HG02970 (cell line): ENCODE results near the gene GPI.
"Not testable (repeated sequence)": the region's sequence is repeated elsewhere in the genome, so short reads cannot be mapped to it uniquely, and the experiment has no call there.

Experiments
- ATAC-seq: cut with Tn5 transposase; IDR thresholded peaks from one replicate; pipeline ENCODE4 v1.9.1; 2021; ENCODE audit warnings: mild to moderate bottlenecking, moderate library complexity, moderate number of reproducible peaks; ENCODE audit not compliant: unreplicated experiment, low FRiP score

The GPI gene

GRCh38 chr19:34366738-34367623 lies 2.0 kb downstream of the GPI start:
- ATAC-seq = no peak

- no peak for ATAC-seq
Measured at GRCh38 chr19:34367624-34367957, 2.6 kb downstream of the GPI start.

DNA sequence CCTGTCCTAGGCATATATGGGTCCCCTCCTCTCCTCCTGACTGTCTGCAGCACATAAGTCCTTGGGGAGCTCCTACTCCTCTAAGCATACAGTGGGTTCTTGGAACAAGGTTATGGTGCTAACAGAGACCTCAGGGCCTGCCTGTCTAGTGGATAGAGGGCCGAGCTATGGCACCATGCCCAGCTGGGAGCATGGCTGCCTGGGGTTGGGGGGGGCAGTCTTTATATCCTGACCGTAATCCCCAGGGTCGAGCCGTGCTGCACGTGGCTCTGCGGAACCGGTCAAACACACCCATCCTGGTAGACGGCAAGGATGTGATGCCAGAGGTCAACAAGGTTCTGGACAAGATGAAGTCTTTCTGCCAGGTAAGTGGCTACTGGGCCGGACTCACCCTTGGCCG lies 3.3 kb downstream of the GPI start:
- no peak for ATAC-seq

DNA sequence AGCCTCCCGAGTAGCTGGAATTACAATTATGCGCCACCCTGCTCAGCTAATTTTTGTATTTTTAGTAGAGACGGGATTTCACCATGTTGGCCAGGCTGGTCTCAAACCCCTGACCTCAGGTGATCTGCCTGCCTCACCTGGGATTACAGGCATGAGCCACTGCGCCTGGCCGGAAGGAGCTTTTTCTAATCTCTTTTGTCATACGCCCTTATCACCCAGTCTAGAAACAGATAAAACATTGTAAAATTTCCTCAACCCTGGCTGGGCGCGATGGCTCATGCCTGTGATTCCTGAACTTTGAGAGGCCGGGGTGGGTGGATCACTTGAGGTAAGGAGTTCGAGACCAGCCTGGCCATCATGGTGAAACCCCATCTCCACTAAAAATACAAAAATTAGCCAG lies 4.2 kb downstream of the GPI start:
- ATAC-seq = not testable (repeated sequence)

DNA sequence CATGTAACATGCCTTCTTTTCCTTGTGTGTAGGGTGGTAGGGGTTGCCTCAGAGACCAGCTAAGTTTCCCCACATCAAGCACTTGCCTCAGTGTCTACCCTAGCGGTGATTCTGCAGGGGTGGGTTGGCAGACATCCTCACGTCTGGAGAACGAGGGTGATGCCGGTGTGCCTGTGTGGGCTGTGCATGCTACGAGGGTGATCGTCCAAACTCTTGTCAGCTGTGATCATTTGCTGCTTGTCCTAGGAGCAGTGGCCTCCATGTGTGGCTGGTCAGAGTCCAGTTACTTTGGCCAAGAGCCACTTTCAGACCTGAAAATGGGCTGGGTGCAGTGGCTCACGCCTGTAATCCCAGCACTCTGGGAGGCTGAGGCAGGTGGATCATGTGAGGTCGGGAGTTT lies 5.1 kb downstream of the GPI start:
- no peak for ATAC-seq

GRCh38 chr19:34370983-34371382 lies 6.0 kb downstream of the GPI start:
- ATAC-seq = no peak

DNA sequence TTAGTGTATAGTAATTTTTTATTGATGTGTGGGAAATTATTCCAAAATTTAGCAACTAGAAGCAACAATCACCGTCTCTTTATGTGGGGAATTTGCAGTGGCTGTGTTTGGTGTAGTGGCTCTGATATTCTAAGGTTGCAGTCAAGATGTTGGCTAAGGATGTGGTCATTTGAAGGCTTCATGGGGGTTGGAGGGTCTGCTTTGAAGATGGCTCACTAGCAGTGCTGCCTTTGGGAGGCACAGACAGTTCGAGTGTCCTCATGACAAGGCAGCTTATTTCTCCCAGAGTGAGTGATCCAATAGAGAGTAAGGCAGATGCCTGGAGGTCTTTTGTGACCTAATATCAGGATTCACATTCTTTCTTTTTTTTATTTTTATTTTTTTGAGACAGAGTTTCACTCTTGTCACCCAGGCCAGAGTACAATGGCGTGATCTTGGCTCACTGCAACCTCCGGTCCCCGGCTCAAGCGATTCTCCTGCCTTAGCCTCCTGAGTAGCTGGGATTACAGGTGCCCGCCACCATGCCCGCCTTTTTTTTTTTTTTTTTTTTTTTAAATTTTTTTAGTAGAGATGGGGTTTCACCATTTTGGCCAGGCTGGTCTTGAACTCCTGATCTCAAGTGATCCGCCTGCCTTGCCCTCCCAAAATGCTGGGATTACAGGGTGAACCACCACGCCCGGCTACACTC lies 8.7 kb downstream of the GPI start:
- ATAC-seq = no peak

GRCh38 chr19:34375598-34375997 lies 10.6 kb downstream of the GPI start:
- ATAC-seq = no peak

GRCh38 chr19:34380639-34381241 lies 15.7 kb downstream of the GPI start:
- no peak for ATAC-seq

GRCh38 chr19:34381399-34382251 lies 16.6 kb downstream of the GPI start:
- no peak for ATAC-seq

- no peak for ATAC-seq
Measured at GRCh38 chr19:34382471-34382870, 17.5 kb downstream of the GPI start.

GRCh38 chr19:34383599-34383998 lies 18.6 kb downstream of the GPI start:
- ATAC-seq = no peak

- no peak for ATAC-seq
Measured at GRCh38 chr19:34386645-34387445, 21.8 kb downstream of the GPI start.

DNA sequence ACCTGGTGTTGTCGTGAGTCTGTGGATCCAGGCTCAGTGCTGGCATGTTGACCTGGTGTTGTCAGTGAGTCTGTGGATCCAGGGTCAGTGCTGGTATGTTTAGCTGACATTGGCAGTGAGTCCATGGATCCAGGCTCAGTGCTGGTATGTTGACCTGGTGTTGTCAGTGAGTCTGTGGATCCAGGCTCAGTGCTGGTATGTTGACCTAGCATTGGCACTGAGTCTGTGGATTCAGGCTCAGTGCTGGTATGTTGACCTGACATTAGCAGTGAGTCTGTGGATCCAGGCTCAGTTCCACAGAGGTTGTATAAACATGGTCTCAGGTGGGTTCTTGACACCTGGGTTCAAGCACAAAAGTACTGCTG lies 22.4 kb downstream of the GPI start:
- no peak for ATAC-seq

DNA sequence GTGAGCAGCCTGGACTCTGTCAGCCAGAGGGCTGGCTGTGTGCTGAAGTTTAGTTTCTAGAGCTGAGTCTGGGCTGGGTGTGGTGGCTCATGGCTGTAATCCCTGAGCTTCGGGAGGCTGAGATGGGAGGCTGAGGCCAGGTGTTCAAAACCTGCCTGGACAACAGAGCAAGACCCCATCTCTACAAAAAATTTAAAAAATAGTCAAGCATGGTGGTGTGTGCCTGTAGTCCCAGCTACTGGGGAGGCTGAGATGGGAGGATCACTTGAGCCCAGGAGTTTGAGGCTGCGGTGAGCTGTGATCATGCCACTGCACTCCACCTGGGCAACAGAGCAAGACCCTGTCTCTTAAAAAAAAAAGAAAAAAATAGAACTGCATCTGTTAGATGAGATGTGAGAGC lies 23.7 kb downstream of the GPI start:
- not testable (repeated sequence) for ATAC-seq

- ATAC-seq = no peak
Measured at GRCh38 chr19:34391813-34392212, 26.8 kb downstream of the GPI start.

DNA sequence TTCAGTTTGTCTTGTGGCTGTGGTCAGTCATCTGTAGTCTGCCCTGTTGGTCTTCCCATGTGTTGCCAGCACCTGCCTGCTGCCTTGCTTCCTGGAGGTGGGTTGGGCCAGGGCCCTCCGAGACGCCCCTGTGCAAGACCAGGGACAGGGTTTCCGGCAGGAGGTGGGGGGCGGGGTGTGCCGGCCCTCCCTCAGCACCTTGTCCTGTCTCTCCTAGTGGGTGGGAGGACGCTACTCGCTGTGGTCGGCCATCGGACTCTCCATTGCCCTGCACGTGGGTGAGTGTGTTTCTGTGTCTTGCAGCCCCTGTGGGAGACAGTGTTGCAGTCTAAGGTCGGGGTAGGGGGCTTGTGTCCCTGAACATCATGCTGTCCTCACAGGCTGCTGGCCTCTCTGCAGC lies 28.0 kb downstream of the GPI start:
- no peak for ATAC-seq

DNA sequence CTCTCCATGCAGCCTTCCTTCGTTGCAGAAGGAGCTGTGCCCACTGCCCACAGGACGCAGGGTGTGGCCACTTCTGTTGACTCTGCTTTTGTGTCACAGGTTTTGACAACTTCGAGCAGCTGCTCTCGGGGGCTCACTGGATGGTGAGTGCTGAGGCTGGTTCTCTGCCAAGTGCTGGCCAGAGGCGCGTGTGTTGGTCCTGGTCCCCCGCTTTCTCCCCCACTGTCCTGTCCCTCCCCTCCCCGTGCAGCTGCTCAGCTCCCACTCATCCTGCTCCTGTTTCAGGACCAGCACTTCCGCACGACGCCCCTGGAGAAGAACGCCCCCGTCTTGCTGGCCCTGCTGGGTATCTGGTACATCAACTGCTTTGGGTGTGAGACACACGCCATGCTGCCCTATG lies 28.6 kb downstream of the GPI start:
- no peak for ATAC-seq

DNA sequence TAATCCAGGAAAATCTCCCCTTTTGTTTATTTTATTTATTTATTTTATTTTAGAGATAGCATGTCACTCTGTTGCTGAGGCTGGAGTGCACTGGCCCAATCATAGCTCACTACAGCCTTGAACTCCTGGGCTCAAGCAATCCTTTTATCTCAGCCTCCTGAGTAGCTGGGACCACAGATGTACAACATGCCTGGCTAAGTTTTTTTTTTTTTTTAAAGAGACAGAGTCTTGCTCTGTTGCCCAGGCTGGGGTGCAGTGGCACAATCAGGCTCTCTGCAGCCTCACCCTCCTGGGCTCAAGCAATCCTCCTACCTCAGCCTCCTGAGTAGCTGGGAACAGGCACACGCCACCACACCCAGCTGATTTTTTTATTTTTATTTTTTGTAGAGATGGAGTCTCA lies 32.9 kb downstream of the GPI start:
- ATAC-seq = no peak

DNA sequence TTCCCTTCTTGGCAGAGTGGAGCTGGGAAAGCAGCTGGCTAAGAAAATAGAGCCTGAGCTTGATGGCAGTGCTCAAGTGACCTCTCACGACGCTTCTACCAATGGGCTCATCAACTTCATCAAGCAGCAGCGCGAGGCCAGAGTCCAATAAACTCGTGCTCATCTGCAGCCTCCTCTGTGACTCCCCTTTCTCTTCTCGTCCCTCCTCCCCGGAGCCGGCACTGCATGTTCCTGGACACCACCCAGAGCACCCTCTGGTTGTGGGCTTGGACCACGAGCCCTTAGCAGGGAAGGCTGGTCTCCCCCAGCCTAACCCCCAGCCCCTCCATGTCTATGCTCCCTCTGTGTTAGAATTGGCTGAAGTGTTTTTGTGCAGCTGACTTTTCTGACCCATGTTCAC lies 34.9 kb downstream of the GPI start:
- ATAC-seq = no peak
